Dendritic cell treated with granulocyte-macrophage colony-stimulating factor and Interleukin-4, amounts not matched to agents 40 ng/mL and 50 ng/mL, for 4 days (primary cell): Measurements from ENCODE around the gene ARL8A.
A peak's percentile ranks its signal among the peaks of the same experiment; 100 is the strongest.
"Not testable (repeated sequence)": the region's sequence is repeated elsewhere in the genome, so short reads cannot be mapped to it uniquely, and the experiment has no call there.

Source experiments
- H3K27ac Mint-ChIP-seq: one replicate; pipeline ENCODE4 v1.8.0; 2022; ENCODE audit warnings: mild to moderate bottlenecking, mixed read lengths
- H3K27me3 Mint-ChIP-seq: one replicate; pipeline ENCODE4 v1.8.0; 2022; ENCODE audit warnings: mild to moderate bottlenecking, mixed read lengths
- H3K36me3 Mint-ChIP-seq: one replicate; pipeline ENCODE4 v1.8.0; 2022; ENCODE audit warnings: low read depth, mixed read lengths
- H3K4me1 Mint-ChIP-seq: one replicate; pipeline ENCODE4 v1.8.0; 2022; ENCODE audit warnings: low read depth, mixed read lengths
- H3K4me3 Mint-ChIP-seq: one replicate; pipeline ENCODE4 v1.8.0; 2022; ENCODE audit warnings: mild to moderate bottlenecking, moderate library complexity, mixed read lengths
- H3K9me3 Mint-ChIP-seq: one replicate; pipeline ENCODE4 v1.8.0; 2022; ENCODE audit warnings: mixed read lengths
- intact Hi-C: fragments of 100-400 bp; cut with micrococcal nuclease; formaldehyde crosslinking; loops from one replicate; pipeline ENCODE4 v1.15.0; 2022

Gene ARL8A

DNA sequence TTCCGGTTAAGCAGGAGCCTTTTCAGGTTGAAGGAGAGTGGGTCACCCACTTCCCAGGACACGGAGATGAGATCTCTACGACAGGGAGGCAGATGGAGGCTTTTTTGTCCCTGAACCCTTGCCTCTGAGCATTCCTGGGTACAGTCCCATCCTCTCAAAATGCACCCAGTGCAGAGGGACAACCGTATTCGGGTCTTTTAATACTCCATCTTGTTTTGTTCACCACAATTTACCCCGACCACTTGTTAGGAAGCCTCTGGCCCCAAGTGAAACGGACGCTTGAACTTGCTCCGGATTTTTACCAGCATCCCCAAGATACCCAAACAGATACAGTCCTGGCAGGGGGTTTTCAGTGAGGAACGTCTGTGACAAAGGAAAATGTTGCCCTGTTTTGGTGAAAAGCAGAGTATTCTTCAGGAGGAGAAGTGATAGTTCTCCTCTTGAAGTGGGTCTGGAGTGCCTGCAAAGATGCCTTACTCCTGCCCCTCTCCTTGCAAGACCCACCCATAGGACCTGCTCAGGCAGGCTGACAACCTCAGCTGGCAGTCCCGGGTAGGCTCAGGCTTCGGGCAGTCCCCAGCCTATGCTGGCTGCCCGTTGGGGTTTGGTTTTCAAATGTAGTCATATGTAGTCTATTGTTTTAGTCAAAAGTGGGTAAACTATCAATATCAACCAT is 669 bp upstream of the ARL8A start:
- Mint-ChIP-seq H3K9me3 (no peaks in the 10 kb centered on the region), H3K4me3 (peak overlapping the region; percentile 98), H3K27me3 (no peaks in the 10 kb centered on the region), H3K27ac (peak overlapping the region; percentile 98), H3K36me3 (peaks cover 73% of the 10 kb centered on the region), H3K4me1 (peaks cover 68% of the 10 kb centered on the region)
- intact Hi-C loops = no loop called here

GRCh38 chr1:202143768-202144401 is 652 bp downstream of the ARL8A start:
- intact Hi-C loops = no loop called here
- H3K27me3 Mint-ChIP-seq = no peaks in the 10 kb centered on the region
- H3K36me3 Mint-ChIP-seq = peaks cover 72% of the 10 kb centered on the region
- peak overlapping the region; percentile 98 for H3K27ac Mint-ChIP-seq
- no peaks in the 10 kb centered on the region for H3K9me3 Mint-ChIP-seq
- peaks cover 71% of the 10 kb centered on the region for H3K4me1 Mint-ChIP-seq
- H3K4me3 Mint-ChIP-seq = peak overlapping the region; percentile 98

- Mint-ChIP-seq H3K4me3 (peak overlapping the region; percentile 98), H3K36me3 (peaks cover 72% of the 10 kb centered on the region), H3K27me3 (no peaks in the 10 kb centered on the region), H3K4me1 (peaks cover 70% of the 10 kb centered on the region), H3K27ac (peak overlapping the region; percentile 98), H3K9me3 (no peaks in the 10 kb centered on the region)
- intact Hi-C loops = no loop called here
These were observed 1.3 kb downstream of the ARL8A start for GRCh38 chr1:202143011-202143767.

GRCh38 chr1:202141468-202141867 is 3.1 kb downstream of the ARL8A start:
- H3K9me3 Mint-ChIP-seq, H3K27me3 Mint-ChIP-seq, intact Hi-C loops: not testable (repeated sequence)
- H3K27ac Mint-ChIP-seq = peak overlapping the region; percentile 98
- peak overlapping the region; percentile 98 for H3K4me3 Mint-ChIP-seq
- H3K36me3 Mint-ChIP-seq = peaks cover 74% of the 10 kb centered on the region
- peaks cover 65% of the 10 kb centered on the region for H3K4me1 Mint-ChIP-seq

- no peaks in the 10 kb centered on the region for H3K27me3 Mint-ChIP-seq
- intact Hi-C loops = no loop called here
- no peak overlapping the region for H3K4me3 Mint-ChIP-seq
- no peaks in the 10 kb centered on the region for H3K9me3 Mint-ChIP-seq
- peaks cover 64% of the 10 kb centered on the region for H3K4me1 Mint-ChIP-seq
- H3K36me3 Mint-ChIP-seq = peaks cover 79% of the 10 kb centered on the region
- H3K27ac Mint-ChIP-seq = no peak overlapping the region
These were observed 3.7 kb downstream of the ARL8A start for GRCh38 chr1:202140833-202141232.

- intact Hi-C loops = no loop called here
- no peaks in the 10 kb centered on the region for H3K27me3 Mint-ChIP-seq
- no peak overlapping the region for H3K4me3 Mint-ChIP-seq
- H3K36me3 Mint-ChIP-seq = peaks cover 84% of the 10 kb centered on the region
- H3K9me3 Mint-ChIP-seq = no peaks in the 10 kb centered on the region
- peaks cover 56% of the 10 kb centered on the region for H3K4me1 Mint-ChIP-seq
- no peak overlapping the region for H3K27ac Mint-ChIP-seq
These were observed 9.3 kb downstream of the ARL8A start for GRCh38 chr1:202135221-202135721.

GRCh38 chr1:202134645-202135172 is 9.8 kb downstream of the ARL8A start:
- no peak overlapping the region for H3K27ac Mint-ChIP-seq
- peaks cover 51% of the 10 kb centered on the region for H3K4me1 Mint-ChIP-seq
- H3K27me3 Mint-ChIP-seq = no peaks in the 10 kb centered on the region
- peaks cover 78% of the 10 kb centered on the region for H3K36me3 Mint-ChIP-seq
- H3K4me3 Mint-ChIP-seq = no peak overlapping the region
- intact Hi-C loops = no loop called here
- no peaks in the 10 kb centered on the region for H3K9me3 Mint-ChIP-seq

GRCh38 chr1:202133989-202134388 is 10.5 kb downstream of the ARL8A start:
- peak overlapping the region; percentile 73 for H3K27ac Mint-ChIP-seq
- peak overlapping the region; percentile 2 for H3K4me3 Mint-ChIP-seq
- H3K36me3 Mint-ChIP-seq = peaks cover 72% of the 10 kb centered on the region
- peaks cover 49% of the 10 kb centered on the region for H3K4me1 Mint-ChIP-seq
- H3K27me3 Mint-ChIP-seq = no peaks in the 10 kb centered on the region
- intact Hi-C loops = no loop called here
- no peaks in the 10 kb centered on the region for H3K9me3 Mint-ChIP-seq

- Mint-ChIP-seq H3K4me1 (peaks cover 47% of the 10 kb centered on the region), H3K9me3 (no peaks in the 10 kb centered on the region), H3K36me3 (peaks cover 67% of the 10 kb centered on the region), H3K27me3 (no peaks in the 10 kb centered on the region), H3K27ac (peak overlapping the region; percentile 73), H3K4me3 (peak overlapping the region; percentile 32)
- intact Hi-C loops = no loop called here
These were observed 11.0 kb downstream of the ARL8A start for GRCh38 chr1:202133496-202133895.

GRCh38 chr1:202133001-202133400 is 11.5 kb downstream of the ARL8A start:
- peak overlapping the region; percentile 73 for H3K27ac Mint-ChIP-seq
- intact Hi-C loops = no loop called here
- H3K9me3 Mint-ChIP-seq = no peaks in the 10 kb centered on the region
- H3K36me3 Mint-ChIP-seq = peaks cover 62% of the 10 kb centered on the region
- H3K4me1 Mint-ChIP-seq = peaks cover 42% of the 10 kb centered on the region
- H3K27me3 Mint-ChIP-seq = no peaks in the 10 kb centered on the region
- H3K4me3 Mint-ChIP-seq = peak overlapping the region; percentile 32

GRCh38 chr1:202131956-202132821 is 12.3 kb downstream of the ARL8A start:
- H3K36me3 Mint-ChIP-seq = peaks cover 54% of the 10 kb centered on the region
- peak overlapping the region; percentile 73 for H3K27ac Mint-ChIP-seq
- intact Hi-C loops = no loop called here
- no peaks in the 10 kb centered on the region for H3K27me3 Mint-ChIP-seq
- H3K4me1 Mint-ChIP-seq = peaks cover 36% of the 10 kb centered on the region
- no peak overlapping the region for H3K4me3 Mint-ChIP-seq
- H3K9me3 Mint-ChIP-seq = no peaks in the 10 kb centered on the region

- intact Hi-C loops = no loop called here
- no peak overlapping the region for H3K27ac Mint-ChIP-seq
- peaks cover 44% of the 10 kb centered on the region for H3K4me1 Mint-ChIP-seq
- no peaks in the 10 kb centered on the region for H3K9me3 Mint-ChIP-seq
- H3K27me3 Mint-ChIP-seq = peaks cover 3% of the 10 kb centered on the region
- H3K36me3 Mint-ChIP-seq = peaks cover 44% of the 10 kb centered on the region
- H3K4me3 Mint-ChIP-seq = no peak overlapping the region
These were observed 13.6 kb downstream of the ARL8A start for GRCh38 chr1:202130816-202131522.

GRCh38 chr1:202130297-202130721 is 14.2 kb downstream of the ARL8A start:
- Mint-ChIP-seq H3K9me3 (no peaks in the 10 kb centered on the region), H3K27ac (no peak overlapping the region), H3K4me3 (no peak overlapping the region)

More at GRCh38 chr1:202130297-202130721, 14.2 kb downstream of the ARL8A start:
- H3K4me1 Mint-ChIP-seq = peaks cover 38% of the 10 kb centered on the region
- H3K27me3 Mint-ChIP-seq = peaks cover 5% of the 10 kb centered on the region
- peaks cover 37% of the 10 kb centered on the region for H3K36me3 Mint-ChIP-seq
- intact Hi-C loops = no loop called here
